GM19240 (cell line): Measurements from ENCODE around the gene WDR47.

Experiments
- DNase-seq: peaks from one replicate; pipeline ENCODE4 v3.0.0; 2011; ENCODE audit warnings: low spot score; ENCODE audit not compliant: insufficient read length

The WDR47 gene

DNA sequence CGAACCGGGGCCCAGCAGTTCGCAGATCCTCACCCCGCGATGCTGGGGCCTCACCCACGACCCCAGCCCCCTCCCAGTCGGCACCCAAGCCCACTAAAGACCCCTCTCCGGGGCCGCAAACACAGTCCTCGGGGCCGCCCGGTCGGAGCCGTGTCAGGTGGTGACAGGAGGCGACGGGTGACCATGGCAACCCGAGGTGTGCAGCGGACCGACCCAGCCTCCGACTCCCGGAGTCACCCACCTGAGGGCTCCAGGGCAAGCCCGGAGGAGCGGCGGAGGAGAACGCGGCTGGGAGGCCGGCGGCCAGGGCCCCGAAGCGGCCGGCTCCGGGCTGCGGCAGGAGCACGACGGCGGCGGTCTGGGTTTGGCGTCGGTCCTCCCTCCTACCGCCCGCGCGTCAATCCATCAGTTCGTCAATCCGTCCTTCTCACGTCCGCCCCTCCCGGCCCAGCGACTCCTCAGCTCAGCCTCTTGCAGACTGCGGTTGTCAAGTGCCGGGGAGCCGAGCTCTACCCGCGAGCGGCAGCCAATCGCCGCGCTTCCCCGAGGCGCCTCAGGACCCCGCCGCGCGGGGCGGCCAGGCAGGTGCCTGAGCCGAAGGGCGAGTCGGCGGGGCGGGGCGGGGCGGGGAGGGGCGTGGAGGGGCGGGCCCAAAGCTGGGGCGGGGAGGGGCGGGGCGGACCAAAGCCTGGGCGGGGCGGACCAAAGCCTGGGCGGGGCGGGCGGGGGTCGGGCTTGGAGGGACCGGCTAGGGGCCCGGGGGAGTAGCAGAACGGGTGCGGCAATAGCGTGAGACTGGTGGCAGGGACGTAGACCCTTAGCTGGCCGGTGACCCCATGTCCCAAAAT is at the start of gene WDR47:
WDR47 (minus strand) TSS at position 482 of the 848 bp plus-strand sequence. CDS start 18,590 bp downstream, outside the sequence.
- DNase-seq, result peak; percentile 96

DNA sequence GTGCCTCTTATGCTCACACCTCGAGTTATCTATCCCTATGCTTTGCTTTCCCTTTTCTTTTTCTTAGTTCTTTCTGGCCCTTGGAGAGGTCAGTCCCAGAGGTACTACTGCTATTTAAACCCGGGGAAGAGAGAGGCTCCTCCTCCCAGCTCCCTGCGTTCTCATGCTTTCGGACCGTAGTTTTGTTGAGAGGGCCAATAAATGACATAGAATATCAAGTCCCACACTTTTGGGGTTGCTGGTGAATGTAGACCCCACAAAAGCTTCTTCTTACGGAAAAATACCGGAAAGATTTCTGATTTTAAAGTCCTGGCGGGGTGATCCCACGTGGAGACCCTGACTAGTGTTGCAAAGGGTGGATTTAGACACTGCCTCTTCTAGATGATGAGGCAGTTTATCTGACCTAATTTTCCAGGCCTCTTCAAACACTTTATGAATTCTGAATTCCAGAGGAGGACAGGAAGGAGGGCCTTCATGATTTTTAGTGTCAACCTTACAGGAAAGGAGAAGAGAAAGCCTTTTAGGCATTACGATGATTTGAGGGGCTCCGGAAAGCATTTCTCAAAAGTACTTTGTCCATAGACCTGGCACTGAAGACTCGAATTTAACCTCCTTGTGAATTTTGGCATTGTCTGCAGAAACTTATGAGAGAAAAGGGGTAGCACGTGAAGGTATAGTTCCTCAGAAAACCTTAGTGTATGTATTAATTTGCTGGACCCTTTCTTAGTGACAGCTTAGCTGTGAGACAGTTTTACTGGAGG is 49.4 kb upstream of the WDR47 start:
- DNase-seq, result no peak

DNA sequence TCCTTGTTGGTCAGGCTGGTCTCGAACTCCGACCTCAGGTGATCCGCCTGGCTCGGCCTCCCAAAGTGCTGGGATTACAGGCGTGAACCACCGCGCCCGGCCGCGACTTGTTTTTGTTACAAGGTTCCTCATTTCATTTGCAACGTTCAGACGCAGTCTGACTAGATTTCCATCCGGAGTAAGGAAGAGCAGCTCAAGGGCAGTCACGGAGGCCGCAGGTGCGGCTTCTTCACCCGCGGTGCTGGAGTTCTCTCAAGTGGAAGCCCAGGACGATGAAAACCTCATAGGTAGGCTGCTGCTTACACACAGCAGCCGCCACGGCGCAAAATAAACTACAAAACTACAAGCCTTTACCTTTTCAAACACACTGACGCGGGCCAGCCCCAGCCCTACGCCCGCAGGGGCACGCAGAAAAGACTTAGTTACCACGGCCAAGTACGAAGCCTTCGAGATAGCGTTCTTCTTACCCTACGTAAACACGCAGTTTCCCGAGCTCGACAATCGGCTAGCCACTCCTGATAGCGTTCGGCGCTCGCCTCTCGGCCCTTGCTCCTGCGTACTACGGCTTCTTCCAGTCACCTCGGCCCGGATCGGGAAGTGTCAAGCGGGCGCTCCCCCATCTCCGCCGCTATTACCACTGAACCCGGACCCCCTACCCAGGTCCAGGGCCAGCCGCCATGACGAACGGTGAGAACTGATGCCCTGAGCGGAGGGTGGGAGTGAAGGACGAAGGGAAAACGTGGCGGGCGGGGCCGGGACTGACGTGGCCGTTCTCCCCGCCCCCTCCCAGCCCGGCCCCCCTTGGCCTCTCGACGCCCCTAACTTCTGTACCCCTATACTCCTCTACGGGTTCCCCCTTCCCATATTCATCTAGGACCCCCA is 48.5 kb upstream of the WDR47 start, which contains the start of gene TMEM167B:
TMEM167B (plus strand) TSS at position 569 of the 882 bp plus-strand sequence; CDS start at position 678, 109 bp downstream.
- peak; percentile 61 for DNase-seq

DNA sequence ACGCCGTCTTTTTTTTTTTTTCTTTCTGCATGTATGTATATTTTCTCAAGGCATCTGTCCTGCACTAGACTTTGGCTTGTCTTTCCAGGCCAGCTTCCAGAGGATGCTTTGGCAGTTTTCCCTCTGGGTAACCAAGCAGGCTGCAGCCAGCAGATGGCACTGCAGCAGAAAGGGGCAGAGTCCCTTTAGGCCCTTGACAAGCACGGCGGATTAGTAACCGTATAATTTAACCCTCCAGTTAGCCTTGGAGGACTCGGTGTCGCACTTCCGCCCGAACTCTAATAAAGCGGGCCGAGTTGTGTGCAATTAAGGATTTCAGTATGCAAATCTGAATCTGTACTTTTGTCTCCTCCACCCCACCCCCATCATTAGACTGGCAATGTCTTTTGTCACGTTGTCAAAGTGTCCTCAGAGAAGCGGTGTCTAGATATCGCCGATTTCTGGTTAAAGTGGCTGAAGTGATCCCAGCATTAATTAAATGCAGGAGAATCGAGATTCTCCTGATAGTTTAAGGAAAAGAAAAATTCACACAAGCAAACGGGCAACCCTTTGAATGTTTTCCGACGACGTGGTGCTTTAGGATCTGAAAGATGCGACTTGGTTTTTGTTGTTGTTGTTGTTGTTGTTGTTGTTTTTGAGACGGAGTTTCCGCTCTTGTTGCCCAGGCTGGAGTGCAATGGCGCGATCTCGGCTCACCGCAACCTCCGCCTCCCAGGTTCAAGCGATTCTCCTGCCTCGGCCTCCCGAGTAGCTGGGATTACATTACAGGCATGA is 47.5 kb upstream of the WDR47 start:
- DNase-seq, result no peak

DNA sequence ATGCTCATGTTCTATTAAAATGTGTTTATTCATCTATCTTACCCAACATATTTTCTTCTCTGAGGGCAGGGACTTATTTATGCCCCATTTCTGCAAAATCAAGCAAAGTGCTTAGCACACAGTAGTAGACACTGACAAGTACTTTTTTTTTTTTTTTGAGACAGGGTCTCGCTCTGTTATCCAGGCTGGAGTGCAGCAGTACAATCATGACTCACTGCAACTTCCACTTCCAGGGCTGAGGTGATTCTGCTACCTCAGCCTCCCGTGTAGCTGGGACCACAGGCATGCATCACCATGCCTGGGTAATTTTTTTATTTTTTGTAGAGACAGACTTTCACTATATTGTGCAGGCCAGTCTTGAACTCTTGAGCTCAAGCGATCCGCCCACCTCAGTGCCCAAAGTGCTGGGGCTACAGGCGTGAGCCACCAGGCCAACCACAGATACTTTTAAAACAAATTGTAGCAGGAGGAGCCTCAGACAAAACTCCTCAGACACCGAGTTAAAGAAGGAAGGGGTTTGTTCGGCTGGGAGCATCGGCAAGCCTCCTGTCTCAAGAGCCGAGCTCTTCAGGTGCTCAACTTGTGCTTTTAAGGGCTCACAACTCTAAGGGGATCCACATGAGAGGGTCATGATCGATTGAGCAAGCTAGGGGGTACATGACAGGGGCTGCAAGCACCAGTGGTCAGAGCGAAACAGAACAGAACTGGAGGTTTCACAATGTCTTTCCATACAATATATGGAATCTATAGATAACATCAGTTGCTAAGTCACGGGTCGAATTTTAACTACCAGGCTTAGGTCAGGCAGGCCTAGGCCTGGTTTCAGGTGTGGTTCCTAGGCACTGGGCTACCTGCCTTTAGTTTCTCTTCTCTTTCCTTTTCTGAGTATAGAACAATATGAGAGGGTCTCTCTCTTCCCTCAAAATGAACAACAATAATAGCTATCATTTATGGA is 42.9 kb upstream of the WDR47 start:
- no peak for DNase-seq

DNA sequence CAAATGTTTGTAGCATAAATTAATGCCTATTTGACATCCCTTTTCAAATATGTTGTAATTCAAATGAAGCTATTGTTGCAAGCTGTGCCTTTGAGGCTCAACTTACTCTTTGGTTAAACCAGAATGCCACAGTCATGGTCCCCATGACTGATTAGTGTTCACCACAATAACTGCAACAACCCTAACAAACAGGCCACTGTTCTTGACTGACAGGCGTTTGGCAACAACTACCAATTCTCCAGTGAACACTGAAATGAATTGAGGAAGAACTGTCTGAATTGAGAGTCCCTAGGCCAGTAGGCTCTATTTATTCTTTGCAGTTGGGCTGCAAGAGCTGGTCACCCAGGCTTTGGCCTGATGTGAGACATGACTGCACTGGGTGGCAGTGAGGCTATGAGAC is 42.0 kb upstream of the WDR47 start:
- DNase-seq, result no peak

DNA sequence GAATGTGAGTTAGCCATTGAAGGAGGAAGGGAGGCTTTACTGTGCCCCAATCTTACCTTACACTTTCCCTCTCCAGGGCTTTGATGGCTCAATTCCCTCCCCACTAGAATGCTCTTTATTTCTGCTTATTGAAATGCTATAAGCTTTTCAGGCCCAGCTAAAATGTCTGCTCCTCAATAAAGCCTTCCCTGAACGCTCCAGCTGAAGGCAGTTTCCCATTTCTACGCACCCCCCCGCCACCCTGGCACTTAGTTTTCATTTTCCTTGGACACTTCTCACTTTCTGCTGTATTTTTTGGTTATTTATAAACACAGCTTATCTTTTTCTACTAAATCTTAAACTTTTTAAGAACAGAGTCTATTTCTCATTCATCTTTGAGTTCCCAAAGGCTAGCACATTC is 41.6 kb upstream of the WDR47 start:
- no peak for DNase-seq

DNA sequence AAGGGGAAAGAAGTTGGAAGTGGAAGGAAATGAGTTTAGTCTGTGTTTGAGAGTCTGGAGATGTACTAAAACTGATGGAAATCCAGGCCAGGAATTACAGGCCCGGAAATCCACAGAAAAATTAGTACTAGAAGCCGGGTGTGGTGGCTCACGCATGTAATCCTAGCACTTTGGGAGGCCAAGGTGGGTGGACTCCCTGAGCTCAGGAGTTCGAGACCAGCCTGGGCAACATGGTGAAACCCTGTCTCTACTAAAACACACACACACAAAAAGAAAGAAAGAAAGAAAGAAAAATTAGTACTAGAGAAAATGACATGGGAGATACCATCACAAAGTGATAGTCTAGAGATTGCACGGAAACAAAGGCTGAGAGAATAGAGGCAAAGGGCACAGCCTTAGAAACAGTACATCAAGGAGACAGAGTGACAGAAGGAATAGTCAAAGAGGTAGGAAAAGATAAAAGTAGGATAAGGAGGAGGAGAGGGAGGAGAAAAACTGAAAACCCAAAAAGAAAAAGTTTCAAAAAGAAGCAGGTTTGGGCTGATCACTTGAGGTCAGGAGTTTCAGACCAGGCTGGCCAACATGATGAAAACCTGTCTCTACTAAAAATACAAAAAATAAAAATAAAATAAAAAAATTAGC is 38.7 kb upstream of the WDR47 start:
- DNase-seq, result no peak

DNA sequence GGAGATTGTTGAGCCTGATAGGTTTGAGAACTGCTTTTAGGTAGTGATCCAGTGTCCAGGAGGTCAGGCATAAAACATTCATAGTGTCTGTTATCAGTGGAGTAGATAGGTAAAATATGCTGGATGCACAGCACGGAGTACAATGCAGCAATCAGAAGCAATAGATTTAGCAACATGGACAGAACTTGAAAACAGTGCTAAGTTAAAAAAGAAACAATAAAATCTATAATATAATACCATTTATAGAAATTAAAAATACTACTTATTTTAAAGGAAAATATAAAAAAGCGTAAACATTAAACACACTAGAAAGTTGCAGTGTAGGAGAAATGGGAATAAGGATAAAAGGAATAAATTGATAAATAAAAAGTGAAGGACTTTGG is 37.3 kb upstream of the WDR47 start:
- no peak for DNase-seq

DNA sequence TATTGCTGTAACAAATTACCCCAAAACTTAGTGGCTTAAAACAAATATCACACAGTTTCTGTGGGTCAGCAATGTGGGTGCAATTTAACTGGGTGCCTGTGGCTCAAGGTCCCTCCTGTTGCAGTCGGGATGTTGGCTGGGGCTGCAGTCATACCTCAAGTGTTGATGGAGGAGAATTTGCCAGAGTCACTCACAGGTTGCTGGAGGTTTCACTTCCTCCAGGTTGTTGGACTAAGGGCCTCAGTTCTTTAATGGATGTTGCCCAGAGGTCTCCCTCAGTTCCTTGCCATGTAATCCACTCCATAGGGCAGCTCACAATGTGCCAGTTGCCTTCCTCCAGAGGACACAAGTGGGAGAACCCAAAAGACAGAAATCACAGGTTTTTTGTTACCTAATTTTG is 36.4 kb upstream of the WDR47 start:
- DNase-seq, result no peak

DNA sequence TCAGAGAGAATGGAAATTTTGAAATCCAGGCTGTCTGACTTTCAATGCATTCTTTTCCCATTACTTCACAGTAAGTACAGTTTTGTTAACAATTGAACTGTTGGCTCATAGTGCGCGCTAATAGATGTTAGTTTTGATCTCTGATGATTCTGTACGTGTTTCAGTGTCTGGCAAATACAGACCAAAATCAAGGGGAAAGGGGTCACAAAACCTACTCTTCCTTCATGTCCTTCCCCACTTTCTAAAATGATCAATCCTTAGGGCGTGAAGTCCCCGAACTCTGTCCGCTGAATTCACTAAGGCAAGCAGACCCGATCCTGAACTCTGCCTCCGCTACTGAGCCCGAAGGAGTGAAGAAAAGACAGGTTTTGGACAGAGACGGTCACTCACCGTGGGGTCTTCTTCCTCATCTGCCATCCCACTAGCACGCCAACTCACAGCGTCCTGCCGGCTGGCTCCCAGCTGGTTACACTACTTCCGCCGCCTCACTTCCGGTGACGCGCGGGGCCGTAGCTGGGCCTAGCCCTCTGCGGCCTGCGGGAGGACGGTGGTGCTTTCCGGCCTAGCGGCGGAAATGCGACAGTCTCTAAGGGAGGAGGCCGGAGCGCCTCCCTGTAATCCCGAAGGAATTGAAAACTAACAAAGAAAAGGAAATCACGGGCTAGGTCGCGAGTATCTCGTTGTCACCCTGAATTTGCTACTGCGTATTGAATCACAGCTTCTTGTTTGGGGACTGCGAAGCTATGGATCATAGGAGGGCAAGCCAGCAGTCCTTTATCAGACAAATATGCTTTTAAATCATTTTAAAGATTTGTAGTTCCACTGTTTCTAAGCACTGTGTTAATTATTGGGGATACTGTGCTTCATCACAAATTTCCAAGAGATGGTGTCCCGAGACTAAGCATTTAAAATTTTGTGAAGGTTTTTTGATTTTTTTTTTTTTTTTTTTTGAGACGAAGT is 33.9 kb upstream of the WDR47 start, which contains the start of gene TAF13:
TAF13 (minus strand) TSS at position 473 of the 960 bp plus-strand sequence; CDS start at position 417, 56 bp downstream.
- DNase-seq, result peak; percentile 96

DNA sequence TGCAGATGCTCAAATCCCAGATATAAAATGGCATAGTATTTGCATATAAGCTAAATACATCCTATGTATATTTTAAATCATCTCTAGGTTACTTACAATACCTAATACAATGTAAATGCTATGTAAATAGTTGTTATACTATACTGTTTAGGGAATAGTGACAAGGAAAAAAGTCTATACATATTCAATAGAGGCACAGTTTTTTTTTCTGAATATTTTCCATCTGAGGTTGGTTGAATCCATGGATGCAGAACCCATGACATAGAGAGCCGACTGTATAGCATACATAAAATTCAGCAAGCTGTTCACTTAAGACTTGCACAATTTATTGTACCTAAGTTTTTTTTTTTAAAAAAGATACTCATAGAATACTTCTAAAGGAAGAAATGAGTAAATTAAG is 27.4 kb upstream of the WDR47 start:
- no peak for DNase-seq

DNA sequence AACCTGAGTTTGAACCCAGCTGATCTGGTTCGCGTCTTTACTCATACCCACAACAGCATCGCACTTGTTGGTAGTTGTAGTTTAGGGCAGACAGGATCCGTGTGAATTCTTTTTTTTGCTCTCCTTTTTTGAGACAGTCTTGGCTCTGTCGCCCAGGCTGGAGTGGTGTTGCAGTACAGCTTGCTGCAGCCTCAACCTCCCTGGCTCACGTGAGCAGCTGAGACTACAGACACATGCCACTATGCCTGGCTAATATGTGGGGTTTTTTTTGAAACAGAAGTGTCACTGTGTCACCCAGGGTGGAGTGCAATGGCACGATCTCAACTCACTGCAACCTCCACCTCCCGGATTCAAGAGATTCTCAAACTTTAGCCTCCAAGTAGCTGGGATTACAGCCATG is 26.0 kb upstream of the WDR47 start:
- DNase-seq, result no peak

DNA sequence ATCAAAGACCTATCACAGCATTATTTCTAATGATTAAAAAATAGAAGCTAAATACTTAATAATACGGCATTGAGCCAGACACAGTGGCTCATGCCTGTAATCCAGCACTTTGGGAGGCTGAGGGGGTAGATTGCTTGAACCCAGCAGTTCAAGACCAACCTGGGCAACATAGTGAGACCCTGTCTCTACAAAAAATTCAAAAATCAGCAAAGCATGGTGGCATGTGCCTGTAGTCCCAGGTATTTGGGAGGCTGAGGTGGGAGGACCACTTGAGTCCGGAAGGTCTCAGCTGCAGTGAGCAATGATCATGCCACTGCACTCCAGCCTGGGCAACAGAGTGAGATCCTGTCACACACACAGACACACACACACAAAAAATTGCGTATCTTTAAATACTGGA is 23.2 kb upstream of the WDR47 start:
- DNase-seq, result no peak

DNA sequence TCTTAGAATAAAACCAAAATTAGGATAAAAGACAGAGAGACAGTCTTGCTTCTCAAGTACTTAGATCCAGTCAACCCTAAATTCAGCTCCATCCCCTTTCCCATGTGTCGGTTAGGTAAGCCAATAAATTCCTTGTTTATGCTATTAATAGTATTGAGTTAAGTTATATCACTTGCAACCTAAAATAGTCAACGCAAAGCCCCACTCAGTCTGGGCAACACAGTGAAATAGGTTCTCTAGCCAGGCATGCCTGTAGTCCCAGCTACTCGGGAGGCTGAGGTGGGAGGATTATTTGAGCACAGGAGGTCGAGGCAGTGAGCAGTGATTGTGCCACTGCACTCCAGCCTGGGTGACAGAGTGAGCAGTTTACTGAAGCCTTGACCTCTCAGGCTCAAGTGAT is 19.3 kb upstream of the WDR47 start:
- no peak for DNase-seq

DNA sequence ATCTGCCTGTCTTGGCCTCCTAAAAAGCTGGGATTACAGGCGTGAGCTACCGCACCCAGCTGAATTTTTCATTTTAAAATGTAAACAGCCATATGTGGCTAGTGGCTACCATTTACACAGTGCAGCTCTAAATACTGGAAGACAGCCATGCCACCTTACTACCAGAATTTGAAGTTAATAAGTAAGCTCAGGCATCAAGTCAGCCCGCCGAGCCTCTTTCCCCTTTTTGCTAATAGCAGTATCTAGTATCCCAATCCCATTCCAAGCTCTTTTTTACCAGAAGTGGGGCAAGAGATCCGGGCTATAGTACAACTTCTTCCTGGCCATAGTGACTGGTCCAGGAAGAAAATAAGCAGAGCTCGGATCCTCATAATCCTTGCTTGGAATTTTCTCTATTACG is 18.8 kb upstream of the WDR47 start:
- DNase-seq, result no peak

DNA sequence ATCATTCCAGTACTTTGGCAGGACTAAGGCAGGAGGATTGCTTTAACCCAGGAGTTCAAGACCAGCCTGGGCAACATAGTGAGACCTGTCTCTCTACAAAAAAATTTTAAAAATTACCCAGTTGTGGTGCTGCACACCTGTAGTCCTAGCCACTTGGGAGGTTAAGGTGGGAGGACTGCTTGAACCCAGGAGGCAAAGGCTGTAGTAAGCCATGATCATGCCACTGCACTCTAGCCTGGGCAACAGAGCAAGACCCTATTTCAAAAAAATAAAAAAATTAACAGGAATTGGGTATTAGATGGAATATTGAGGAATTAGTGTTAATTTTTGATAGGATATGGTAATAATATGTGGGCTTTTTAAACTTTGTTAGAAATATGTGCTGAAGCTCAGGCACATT is 17.1 kb upstream of the WDR47 start:
- no peak for DNase-seq

DNA sequence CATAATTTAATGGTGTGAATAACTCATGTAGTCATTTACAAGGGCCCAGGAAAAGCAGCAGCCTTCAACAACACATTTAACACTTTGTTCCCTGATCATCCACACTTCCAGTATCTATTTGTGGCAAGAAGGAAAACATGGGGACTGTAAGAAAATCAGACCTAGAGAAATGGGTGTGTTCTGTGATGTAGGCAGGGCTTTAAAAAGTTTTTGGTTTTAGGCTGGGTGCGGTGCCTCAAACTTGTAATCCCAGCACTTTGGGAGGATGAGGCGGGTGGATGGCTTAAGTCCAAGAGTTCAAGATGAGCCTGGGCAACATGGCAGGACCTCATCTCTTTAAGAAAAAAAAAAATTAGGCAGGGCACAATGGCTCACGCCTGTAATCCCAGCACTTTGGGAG is 14.2 kb upstream of the WDR47 start:
- DNase-seq, result no peak
